Kidney capillary endothelial cell (primary cell): Measurements from ENCODE around the gene UNC13A.

Experiments used
- DNase-seq: peaks from one replicate; pipeline ENCODE4 v3.0.0-alpha.2; 2018; ENCODE audit warnings: low spot score

UNC13A gene

GRCh38 chr19:17706750-17707181 is 18.6 kb upstream of the UNC13A start:
- no peak for DNase-seq

- DNase-seq: peak; percentile 80
These were observed 15.8 kb upstream of the UNC13A start for GRCh38 chr19:17703824-17704463.

GRCh38 chr19:17695198-17695597 is 7.0 kb upstream of the UNC13A start:
- no peak for DNase-seq

- DNase-seq: no peak
These were observed 4.4 kb upstream of the UNC13A start for GRCh38 chr19:17692566-17692965.

- no peak for DNase-seq
These were observed 870 bp upstream of the UNC13A start for GRCh38 chr19:17688853-17689595.

- no peak for DNase-seq
These were observed 855 bp downstream of the UNC13A start for GRCh38 chr19:17687141-17687856.

- peak; percentile 69 for DNase-seq
These were observed 1.5 kb downstream of the UNC13A start for GRCh38 chr19:17686592-17687024.

GRCh38 chr19:17686023-17686521 is 2.1 kb downstream of the UNC13A start:
- DNase-seq: peak; percentile 40

- DNase-seq: no peak
These were observed 2.6 kb downstream of the UNC13A start for GRCh38 chr19:17685451-17686022.

- DNase-seq: no peak
These were observed 3.9 kb downstream of the UNC13A start for GRCh38 chr19:17684256-17684655.

GRCh38 chr19:17683078-17683477 is 5.1 kb downstream of the UNC13A start:
- DNase-seq: no peak

- no peak for DNase-seq
These were observed 5.9 kb downstream of the UNC13A start for GRCh38 chr19:17682273-17682672.

GRCh38 chr19:17681505-17682125 is 6.5 kb downstream of the UNC13A start:
- DNase-seq: peak; percentile 60

GRCh38 chr19:17680230-17680722 is 7.9 kb downstream of the UNC13A start:
- DNase-seq: peak; percentile 99

- no peak for DNase-seq
These were observed 8.5 kb downstream of the UNC13A start for GRCh38 chr19:17679526-17680229.

- no peak for DNase-seq
These were observed 9.3 kb downstream of the UNC13A start for GRCh38 chr19:17678836-17679235.

- no peak for DNase-seq
These were observed 11.2 kb downstream of the UNC13A start for GRCh38 chr19:17677002-17677401.

- no peak for DNase-seq
These were observed 11.9 kb downstream of the UNC13A start for GRCh38 chr19:17676295-17676694.

GRCh38 chr19:17673937-17674799 is 14.0 kb downstream of the UNC13A start:
- no peak for DNase-seq

- DNase-seq: peak; percentile 43
These were observed 16.2 kb downstream of the UNC13A start for GRCh38 chr19:17671906-17672305.
